ENCODE measurements around the gene XRCC5.

DNA sequence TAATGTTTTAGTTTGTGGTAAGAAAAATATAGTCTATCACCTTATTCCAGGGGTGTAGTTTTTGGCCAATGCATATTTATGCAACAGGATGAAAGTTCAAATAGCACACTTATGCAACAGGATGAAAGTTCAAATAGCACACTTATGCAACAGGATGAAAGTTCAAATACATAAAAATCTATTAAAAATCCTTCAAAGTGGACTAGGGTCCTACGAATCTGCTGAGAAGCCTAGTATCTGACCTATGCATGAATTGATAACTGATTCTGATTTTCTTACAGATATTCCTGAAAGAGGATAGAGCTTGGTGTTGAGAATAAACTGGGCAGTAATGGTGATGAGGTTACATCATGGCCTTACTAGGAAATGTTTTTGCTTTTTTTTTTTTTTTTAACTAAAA lies 30.4 kb upstream of the XRCC5 start:
- no peak for TF ChIP-seq BRCA1 (IDR thresholded peaks at IDR 0.05; ENCODE audit: low read depth, low read length)
- TF ChIP-seq EP300 (IDR thresholded peaks at IDR 0.05; ENCODE audit: borderline replicate concordance in 1 of 2, control insufficient read depth in 1 of 2, low read depth in 2 of 2, low read length in 2 of 2): no peak
- TF ChIP-seq, protein P1, sequence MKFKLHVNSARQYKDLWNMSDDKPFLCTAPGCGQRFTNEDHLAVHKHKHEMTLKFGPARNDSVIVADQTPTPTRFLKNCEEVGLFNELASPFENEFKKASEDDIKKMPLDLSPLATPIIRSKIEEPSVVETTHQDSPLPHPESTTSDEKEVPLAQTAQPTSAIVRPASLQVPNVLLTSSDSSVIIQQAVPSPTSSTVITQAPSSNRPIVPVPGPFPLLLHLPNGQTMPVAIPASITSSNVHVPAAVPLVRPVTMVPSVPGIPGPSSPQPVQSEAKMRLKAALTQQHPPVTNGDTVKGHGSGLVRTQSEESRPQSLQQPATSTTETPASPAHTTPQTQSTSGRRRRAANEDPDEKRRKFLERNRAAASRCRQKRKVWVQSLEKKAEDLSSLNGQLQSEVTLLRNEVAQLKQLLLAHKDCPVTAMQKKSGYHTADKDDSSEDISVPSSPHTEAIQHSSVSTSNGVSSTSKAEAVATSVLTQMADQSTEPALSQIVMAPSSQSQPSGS (IDR thresholded peaks at IDR 0.05; ENCODE audit: low read length): no peak
- no peak for TF ChIP-seq CTCF (IDR thresholded peaks at IDR 0.05 in 2 of 3, conservative IDR thresholded peaks at IDR 0.05 in 1 of 3; ENCODE audit: control insufficient read depth in 2 of 3, extremely low read depth in 1 of 3, insufficient read depth in 1 of 3, low read depth in 3 of 3, low read length in 3 of 3)
- no peak for TF ChIP-seq CBX5 (IDR thresholded peaks at IDR 0.05; ENCODE audit: low read depth)
- no peak for TF ChIP-seq TBL1XR1 (IDR thresholded peaks at IDR 0.05; ENCODE audit: low read depth, low read length)
- TF ChIP-seq KDM1A (IDR thresholded peaks at IDR 0.05; ENCODE audit: borderline replicate concordance): no peak

All from GM12878 (cell line).